IMR-90 (cell line): ENCODE data around the gene FOCAD. TPM values are rescaled to one million over a fixed set of nuclear protein-coding genes. Genes with fewer than 3 reads are reported as not detected.

Experiments used
- ATAC-seq: fragments of 200-7000 bp; cut with Tn5 transposase; 2 replicates; pipeline ENCODE4 v1.9.1; 2020; ENCODE audit warnings: low read depth, mild to moderate bottlenecking, moderate library complexity
- BruUV-seq: library from RNA; stranded (reverse); fragments of 400-500 nt; replicated peaks from 2 replicates; lab custom pipeline; 2021; lab: Mats Ljungman, UMichigan
- CTCF ChIA-PET: fragments of 300-600 bp; formaldehyde crosslinking; extraction: SDS; loops from one replicate; lab custom pipeline; 2021; ENCODE audit warnings: antibody characterized with exemption; lab: Yijun Ruan, JAX
- POLR2A ChIA-PET: fragments of 300-600 bp; sonication (Branson Sonifier 250); formaldehyde crosslinking; loops from one replicate; lab custom pipeline; 2022; ENCODE audit warnings: antibody characterized with exemption; ENCODE audit not compliant: unreplicated experiment; lab: Charles Lee
- DNase-seq: peaks from one replicate; pipeline ENCODE4 v3.0.0; 2013
- H2AFZ ChIP-seq: replicated peaks from 2 replicates; pipeline ENCODE3; 2013; ENCODE audit warnings: low read length, mild to moderate bottlenecking; ENCODE audit not compliant: poor library complexity
- H2AK5ac ChIP-seq: 2 replicates; pipeline ENCODE4 v1.6.1; 2013; ENCODE audit warnings: low read depth, low read length, inconsistent platforms
- H2AK9ac ChIP-seq: replicated peaks from 2 replicates; pipeline ENCODE3; 2013; ENCODE audit warnings: mild to moderate bottlenecking, low read depth, low read length, moderate library complexity; ENCODE audit not compliant: poor library complexity
- H2BK120ac ChIP-seq: 2 replicates; pipeline ENCODE4 v1.6.1; 2013; ENCODE audit warnings: low read depth, low read length, inconsistent platforms
- H2BK15ac ChIP-seq: 3 replicates; pipeline ENCODE4 v1.6.1; 2013; ENCODE audit warnings: low read depth, low read length, inconsistent platforms
- H2BK20ac ChIP-seq: 2 replicates; pipeline ENCODE4 v1.6.1; 2013; ENCODE audit warnings: low read depth, mild to moderate bottlenecking, inconsistent platforms, low read length, moderate library complexity
- H2BK5ac ChIP-seq: 2 replicates; pipeline ENCODE4 v1.6.1; 2013; ENCODE audit warnings: mild to moderate bottlenecking, low read depth, low read length, inconsistent platforms; ENCODE audit not compliant: poor library complexity, severe bottlenecking
- H3K14ac ChIP-seq: replicated peaks from 2 replicates; pipeline ENCODE4 v1.6.1; 2013; ENCODE audit warnings: low read depth, low read length, inconsistent platforms
- H3K18ac ChIP-seq: 2 replicates; pipeline ENCODE4 v1.6.1; 2013; ENCODE audit warnings: low read depth, low read length, control low read depth
- H3K23ac ChIP-seq: 2 replicates; pipeline ENCODE4 v1.6.1; 2013; ENCODE audit warnings: low read depth, low read length, inconsistent platforms
- H3K27ac ChIP-seq: 2 replicates; pipeline ENCODE4 v1.5.1; 2013; ENCODE audit warnings: mild to moderate bottlenecking, control low read depth, low read length; ENCODE audit not compliant: insufficient read depth
- H3K27me3 ChIP-seq: 2 replicates; pipeline ENCODE4 v1.6.1; 2013; ENCODE audit warnings: low read length; ENCODE audit not compliant: control insufficient read depth, insufficient read depth
- H3K36me3 ChIP-seq: 2 replicates; pipeline ENCODE4 v1.6.1; 2013; ENCODE audit warnings: low read length, mixed read lengths; ENCODE audit not compliant: control insufficient read depth, insufficient read depth
- H3K4ac ChIP-seq: 2 replicates; pipeline ENCODE4 v1.6.1; 2013; ENCODE audit warnings: low read depth, low read length, inconsistent platforms
- H3K4me1 ChIP-seq: 2 replicates; pipeline ENCODE4 v1.6.1; 2013; ENCODE audit warnings: low read length, mixed read lengths; ENCODE audit not compliant: control insufficient read depth, insufficient read depth
- H3K4me2 ChIP-seq: 2 replicates; pipeline ENCODE4 v1.6.1; 2013; ENCODE audit warnings: low read depth, mild to moderate bottlenecking, control low read depth, low read length, moderate library complexity
- H3K4me3 ChIP-seq: 2 replicates; pipeline ENCODE4 v1.5.1; 2013; ENCODE audit warnings: low read depth, mild to moderate bottlenecking, control low read depth, low read length, moderate library complexity; ENCODE audit not compliant: insufficient read depth
- H3K56ac ChIP-seq: 2 replicates; pipeline ENCODE4 v1.6.1; 2013; ENCODE audit warnings: low read length, inconsistent platforms; ENCODE audit not compliant: insufficient read depth; ENCODE audit errors: extremely low read depth
- H3K79me1 ChIP-seq, 2 experiments: 2 replicates each; pipeline ENCODE4 v1.6.1; 2013; ENCODE audit warnings: low read length in 2 of 2, inconsistent platforms in 1 of 2, low read depth in 1 of 2
- H3K9ac ChIP-seq: 2 replicates; pipeline ENCODE4 v1.6.1; 2013; ENCODE audit warnings: low read depth, low read length, control low read depth
- H3K9me1 ChIP-seq: 2 replicates; pipeline ENCODE4 v1.6.1; 2013; ENCODE audit warnings: low read length, inconsistent platforms; ENCODE audit not compliant: insufficient read depth
- H3K9me3 ChIP-seq: 2 replicates; pipeline ENCODE4 v1.6.1; 2013; ENCODE audit warnings: low read length; ENCODE audit not compliant: control insufficient read depth, insufficient read depth
- H4K20me1 ChIP-seq: 2 replicates; pipeline ENCODE4 v1.6.1; 2013; ENCODE audit warnings: low read length, inconsistent platforms; ENCODE audit not compliant: insufficient read depth
- H4K5ac ChIP-seq: 2 replicates; pipeline ENCODE4 v1.6.1; 2013; ENCODE audit warnings: mild to moderate bottlenecking, low read depth, low read length, control low read depth
- H4K8ac ChIP-seq, 2 experiments: 2 replicates each; pipeline ENCODE4 v1.6.1; 2013; ENCODE audit warnings: low read depth in 2 of 2, low read length in 2 of 2, control low read depth in 1 of 2, inconsistent platforms in 1 of 2
- H4K91ac ChIP-seq: 2 replicates; pipeline ENCODE4 v1.6.1; 2013; ENCODE audit warnings: low read depth, low read length, inconsistent platforms; ENCODE audit not compliant: insufficient read depth
- BHLHE40 ChIP-seq: fragments of 150-350 bp; IDR thresholded peaks from 2 replicates; pipeline ENCODE4 v1.6.1; 2016; ENCODE audit warnings: mild to moderate bottlenecking, low read depth, low read length
- FOS ChIP-seq: fragments of 150-350 bp; IDR thresholded peaks from 2 replicates; pipeline ENCODE4 v1.6.1; 2016; ENCODE audit warnings: low read depth, low read length
- MXI1 ChIP-seq: IDR thresholded peaks from 2 replicates; pipeline ENCODE4 v1.6.1; 2012; ENCODE audit warnings: low read depth, mild to moderate bottlenecking, low read length, moderate library complexity, borderline replicate concordance
- NFE2L2 ChIP-seq: fragments of 150-350 bp; IDR thresholded peaks from 2 replicates; pipeline ENCODE4 v1.6.1; 2016; ENCODE audit warnings: low read depth, mild to moderate bottlenecking, low read length
- RCOR1 ChIP-seq: IDR thresholded peaks from 2 replicates; pipeline ENCODE4 v1.6.1; 2012; ENCODE audit warnings: mild to moderate bottlenecking, low read length, improper control_type of control experiment; ENCODE audit not compliant: insufficient replicate concordance
- SMC3 ChIP-seq: fragments of 150-350 bp; IDR thresholded peaks from 2 replicates; pipeline ENCODE4 v1.6.1; 2016; ENCODE audit warnings: low read depth, mild to moderate bottlenecking, antibody characterized with exemption, low read length, moderate library complexity
- WGBS, 2 experiments: methylation state at CpG; one replicate each; pipeline versions ENCODE4 v1.1.5 to v1.1.7; 2013; ENCODE audit warnings: missing lambda C conversion rate in 2 of 2; ENCODE audit not compliant: insufficient read length in 1 of 2; ENCODE audit errors: extremely low coverage in 2 of 2; 5-methylcytosine and 5-hydroxymethylcytosine counted together
- dilution Hi-C: fragments of 300-500 bp; cut with HindIII; formaldehyde crosslinking; loops from one replicate; pipeline ENCODE4 v1.14.3; 2018; ENCODE audit warnings: low sequenced_read_pairs; ENCODE audit not compliant: unreplicated experiment
- in situ Hi-C: fragments of 300-500 bp; cut with MboI; formaldehyde crosslinking; loops from 3 replicates; pipeline ENCODE4 v1.14.3; 2019; ENCODE audit warnings: low sequenced_read_pairs, inconsistent platforms, mixed read lengths
- intact Hi-C: fragments of 100-400 bp; cut with micrococcal nuclease; formaldehyde crosslinking; loops from 2 replicates; pipeline ENCODE4 v1.10.0; 2022
- polyA plus RNA-seq, 3 experiments: library from polyadenylated mRNA; depleted of rRNA; stranded (reverse); fragments of >200 nt; gene quantifications; 2 replicates each; pipeline ENCODE4 v1.2.3, GENCODE V29; 2012; ENCODE audit warnings: low replicate concordance in 1 of 3
- total RNA-seq: library from RNA; depleted of rRNA; stranded (reverse); fragments of >200 nt; gene quantifications from 2 replicates; pipeline ENCODE4 v1.2.3, GENCODE V29; 2012
- TF ChIP-seq, protein P1 (sequence below): fragments of 150-350 bp; IDR thresholded peaks from 2 replicates; pipeline ENCODE4 v1.6.1; 2016; ENCODE audit warnings: low read depth, mild to moderate bottlenecking, low read length, moderate library complexity, borderline replicate concordance
- TF ChIP-seq, protein P2 (sequence below): fragments of 150-350 bp; IDR thresholded peaks from 2 replicates; pipeline ENCODE4 v1.6.1; 2017; ENCODE audit warnings: mild to moderate bottlenecking, antibody characterized with exemption, low read length, low read depth
- TF ChIP-seq, protein P3 (sequence below): conservative IDR thresholded peaks from 2 replicates; pipeline ENCODE4 v1.5.1; 2012; ENCODE audit warnings: mild to moderate bottlenecking, low read depth, low read length, improper control_type of control experiment

FOCAD gene
- total and polyA plus RNA-seq, 2 of the 4 experiments (the other 2 are of a cell fraction): 28.8 to 91.2 TPM

DNA sequence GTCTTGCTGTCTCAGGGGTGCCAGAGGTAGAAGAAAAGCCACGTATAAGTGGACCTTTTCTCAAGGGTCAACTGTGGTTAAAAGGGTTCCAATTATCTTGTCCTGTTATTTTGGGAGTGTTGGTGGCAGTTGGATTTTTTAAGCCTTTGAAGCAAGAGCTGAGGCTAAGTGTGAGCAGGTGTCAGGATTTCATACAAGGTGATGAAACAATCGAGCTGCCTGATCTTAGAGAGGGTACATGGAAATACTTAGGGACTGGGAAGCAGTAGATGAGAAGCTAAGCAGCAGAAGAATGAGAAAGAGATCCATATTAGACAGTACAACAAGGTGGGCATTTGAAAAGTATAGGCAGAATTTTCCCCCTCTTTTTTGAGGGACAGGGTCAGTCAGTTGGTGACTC is 23.6 kb downstream of the FOCAD start:
- POLR2A ChIA-PET: no interaction called here
- H3K79me1 ChIP-seq: peaks cover 18 to 35% of the 10 kb centered on the region in 2 experiments
- TF ChIP-seq, protein P1, sequence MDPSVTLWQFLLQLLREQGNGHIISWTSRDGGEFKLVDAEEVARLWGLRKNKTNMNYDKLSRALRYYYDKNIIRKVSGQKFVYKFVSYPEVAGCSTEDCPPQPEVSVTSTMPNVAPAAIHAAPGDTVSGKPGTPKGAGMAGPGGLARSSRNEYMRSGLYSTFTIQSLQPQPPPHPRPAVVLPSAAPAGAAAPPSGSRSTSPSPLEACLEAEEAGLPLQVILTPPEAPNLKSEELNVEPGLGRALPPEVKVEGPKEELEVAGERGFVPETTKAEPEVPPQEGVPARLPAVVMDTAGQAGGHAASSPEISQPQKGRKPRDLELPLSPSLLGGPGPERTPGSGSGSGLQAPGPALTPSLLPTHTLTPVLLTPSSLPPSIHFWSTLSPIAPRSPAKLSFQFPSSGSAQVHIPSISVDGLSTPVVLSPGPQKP: no peak
- TF ChIP-seq FOS (no peak), RCOR1 (no peak), MXI1 (no peak), NFE2L2 (no peak), SMC3 (no peak), BHLHE40 (no peak)
- TF ChIP-seq, protein P2, sequence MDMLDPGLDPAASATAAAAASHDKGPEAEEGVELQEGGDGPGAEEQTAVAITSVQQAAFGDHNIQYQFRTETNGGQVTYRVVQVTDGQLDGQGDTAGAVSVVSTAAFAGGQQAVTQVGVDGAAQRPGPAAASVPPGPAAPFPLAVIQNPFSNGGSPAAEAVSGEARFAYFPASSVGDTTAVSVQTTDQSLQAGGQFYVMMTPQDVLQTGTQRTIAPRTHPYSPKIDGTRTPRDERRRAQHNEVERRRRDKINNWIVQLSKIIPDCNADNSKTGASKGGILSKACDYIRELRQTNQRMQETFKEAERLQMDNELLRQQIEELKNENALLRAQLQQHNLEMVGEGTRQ: no peak
- TF ChIP-seq, protein P3, sequence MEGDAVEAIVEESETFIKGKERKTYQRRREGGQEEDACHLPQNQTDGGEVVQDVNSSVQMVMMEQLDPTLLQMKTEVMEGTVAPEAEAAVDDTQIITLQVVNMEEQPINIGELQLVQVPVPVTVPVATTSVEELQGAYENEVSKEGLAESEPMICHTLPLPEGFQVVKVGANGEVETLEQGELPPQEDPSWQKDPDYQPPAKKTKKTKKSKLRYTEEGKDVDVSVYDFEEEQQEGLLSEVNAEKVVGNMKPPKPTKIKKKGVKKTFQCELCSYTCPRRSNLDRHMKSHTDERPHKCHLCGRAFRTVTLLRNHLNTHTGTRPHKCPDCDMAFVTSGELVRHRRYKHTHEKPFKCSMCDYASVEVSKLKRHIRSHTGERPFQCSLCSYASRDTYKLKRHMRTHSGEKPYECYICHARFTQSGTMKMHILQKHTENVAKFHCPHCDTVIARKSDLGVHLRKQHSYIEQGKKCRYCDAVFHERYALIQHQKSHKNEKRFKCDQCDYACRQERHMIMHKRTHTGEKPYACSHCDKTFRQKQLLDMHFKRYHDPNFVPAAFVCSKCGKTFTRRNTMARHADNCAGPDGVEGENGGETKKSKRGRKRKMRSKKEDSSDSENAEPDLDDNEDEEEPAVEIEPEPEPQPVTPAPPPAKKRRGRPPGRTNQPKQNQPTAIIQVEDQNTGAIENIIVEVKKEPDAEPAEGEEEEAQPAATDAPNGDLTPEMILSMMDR: no peak
- no peak overlapping the region for H3K14ac ChIP-seq
- H3K27me3 ChIP-seq: no peaks in the 10 kb centered on the region
- H2BK20ac ChIP-seq: no peak overlapping the region
- no peak overlapping the region for H3K56ac ChIP-seq
- H3K4me2 ChIP-seq: no peak overlapping the region
- H4K91ac ChIP-seq: no peak overlapping the region
- H3K9me1 ChIP-seq: peaks cover 4% of the 10 kb centered on the region; the same call in 1 of the 2 replicates
- H2AK9ac ChIP-seq: no peak overlapping the region
- no peak overlapping the region for H4K8ac ChIP-seq
- no peaks in the 10 kb centered on the region for H3K4me1 ChIP-seq
- H2AFZ ChIP-seq: no peak overlapping the region
- H3K9me3 ChIP-seq: no peaks in the 10 kb centered on the region
- CTCF ChIA-PET: no interaction called here
- no peak for DNase-seq
- no peak overlapping the region for H3K18ac ChIP-seq
- no peak overlapping the region for H3K27ac ChIP-seq
- H3K23ac ChIP-seq: no peak overlapping the region
- WGBS, 2 experiments: 100% methylated on average over 1 of the region's 2 CpGs; no CpG with 5 or more reads in 1 of the 2 experiments
- H4K5ac ChIP-seq: no peak overlapping the region
- no peaks in the 10 kb centered on the region for H3K36me3 ChIP-seq
- intact Hi-C loops: no loop called here
- in situ Hi-C loops: no loop called here
- no peak overlapping the region for H2BK5ac ChIP-seq
- no peak overlapping the region for H3K4me3 ChIP-seq
- peaks cover 3% of the 10 kb centered on the region; the same call in 1 of the 2 replicates for H4K20me1 ChIP-seq
- dilution Hi-C loops: no loop called here
- no peak overlapping the region for H2BK120ac ChIP-seq
- H3K4ac ChIP-seq: no peak overlapping the region
- ATAC-seq: no peak
- no TSS peak for BruUV-seq
- no peak overlapping the region for H3K9ac ChIP-seq
- no peak overlapping the region for H2AK5ac ChIP-seq
- no peak overlapping the region for H2BK15ac ChIP-seq
